ENCODE measurements around the gene EFNA3.
A peak's percentile ranks its signal among the peaks of the same experiment; 100 is the strongest.

The EFNA3 gene

DNA sequence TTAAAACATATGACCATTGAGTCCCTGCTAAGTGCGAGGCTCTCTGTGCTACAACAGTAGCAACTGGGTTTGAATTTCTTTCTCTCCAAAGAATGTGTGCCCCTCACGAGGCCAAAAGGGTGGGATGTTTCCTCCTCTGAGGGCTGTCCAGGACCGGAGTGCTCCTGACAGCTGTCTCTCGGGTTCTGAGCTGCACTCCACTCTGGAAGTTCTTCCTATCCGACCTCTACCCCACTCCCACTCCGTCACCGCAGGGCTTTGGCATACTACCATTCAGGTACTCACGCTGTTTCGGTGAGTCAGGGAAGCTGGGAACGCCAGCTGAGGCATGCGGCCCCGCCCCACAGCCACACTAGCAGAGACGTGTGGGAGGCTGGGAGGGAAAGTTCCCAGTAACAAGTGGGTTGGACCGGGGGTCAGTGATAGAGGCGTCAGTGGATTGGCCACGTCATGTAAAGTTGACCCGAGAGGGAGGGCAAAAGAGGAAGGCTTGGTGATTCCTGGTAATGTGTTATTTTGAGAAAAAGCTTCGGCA, 56.3 kb downstream of the EFNA3 start (continued):
- TF ChIP-seq ZNF529 (tag by site-specific recombination; IDR thresholded peaks at IDR 0.05; ENCODE audit: insufficient replicate concordance) (no peak), ZNF548 (tag by site-specific recombination; IDR thresholded peaks at IDR 0.05) (no peak), KLF16 (tag by site-specific recombination; IDR thresholded peaks at IDR 0.05) (no peak), GFI1B (tag by site-specific recombination; IDR thresholded peaks at IDR 0.05) (no peak), ZSCAN30 (tag by site-specific recombination; IDR thresholded peaks at IDR 0.05) (no peak), YY2 (tag by site-specific recombination; IDR thresholded peaks at IDR 0.05) (no peak), ZNF433 (tag by site-specific recombination; IDR thresholded peaks at IDR 0.05; ENCODE audit: low read depth) (no peak), ZNF677 (tag by site-specific recombination; IDR thresholded peaks at IDR 0.05) (no peak), SALL2 (tag by site-specific recombination; IDR thresholded peaks at IDR 0.05; ENCODE audit: borderline replicate concordance) (no peak), ZBTB20 (tag by site-specific recombination; IDR thresholded peaks at IDR 0.05) (no peak), SCRT2 (tag by site-specific recombination; IDR thresholded peaks at IDR 0.05) (peak; percentile 99), ZNF768 (tag by site-specific recombination; IDR thresholded peaks at IDR 0.05) (no peak), ZNF423 (tag by site-specific recombination; IDR thresholded peaks at IDR 0.05) (no peak), ZNF221 (tag by site-specific recombination; IDR thresholded peaks at IDR 0.05; ENCODE audit: borderline replicate concordance) (no peak), ZBTB17 (tag by site-specific recombination; IDR thresholded peaks at IDR 0.05) (peak; percentile 44), TRIM28 (IDR thresholded peaks at IDR 0.05; ENCODE audit: borderline replicate concordance, low read length) (no peak), KLF8 (tag by site-specific recombination; IDR thresholded peaks at IDR 0.05) (peak; percentile 56), ZNF19 (tag by site-specific recombination; IDR thresholded peaks at IDR 0.05; ENCODE audit: low read depth) (no peak), ZNF585B (tag by site-specific recombination; IDR thresholded peaks at IDR 0.05) (no peak), ZNF324 (tag by site-specific recombination; IDR thresholded peaks at IDR 0.05) (no peak), HOXC10 (CRISPR knock-in tag; IDR thresholded peaks at IDR 0.05) (no peak), KLF1 (tag by site-specific recombination; IDR thresholded peaks at IDR 0.05) (peak; percentile 76), ZNF558 (tag by site-specific recombination; IDR thresholded peaks at IDR 0.05) (no peak), ZNF174 (tag by site-specific recombination; IDR thresholded peaks at IDR 0.05) (no peak), ZNF112 (tag by site-specific recombination; IDR thresholded peaks at IDR 0.05) (no peak), ZNF2 (tag by site-specific recombination; IDR thresholded peaks at IDR 0.05) (no peak), ZNF391 (tag by site-specific recombination; IDR thresholded peaks at IDR 0.05; ENCODE audit: borderline replicate concordance, low read depth) (no peak), ZNF621 (tag by site-specific recombination; IDR thresholded peaks at IDR 0.05) (no peak), ZBTB7A (tag by site-specific recombination; IDR thresholded peaks at IDR 0.05; ENCODE audit: low read depth) (no peak), ZNF776 (tag by site-specific recombination; IDR thresholded peaks at IDR 0.05; ENCODE audit: borderline replicate concordance) (no peak), ZNF48 (tag by site-specific recombination; IDR thresholded peaks at IDR 0.05) (no peak)
- TF ChIP-seq, protein P1, sequence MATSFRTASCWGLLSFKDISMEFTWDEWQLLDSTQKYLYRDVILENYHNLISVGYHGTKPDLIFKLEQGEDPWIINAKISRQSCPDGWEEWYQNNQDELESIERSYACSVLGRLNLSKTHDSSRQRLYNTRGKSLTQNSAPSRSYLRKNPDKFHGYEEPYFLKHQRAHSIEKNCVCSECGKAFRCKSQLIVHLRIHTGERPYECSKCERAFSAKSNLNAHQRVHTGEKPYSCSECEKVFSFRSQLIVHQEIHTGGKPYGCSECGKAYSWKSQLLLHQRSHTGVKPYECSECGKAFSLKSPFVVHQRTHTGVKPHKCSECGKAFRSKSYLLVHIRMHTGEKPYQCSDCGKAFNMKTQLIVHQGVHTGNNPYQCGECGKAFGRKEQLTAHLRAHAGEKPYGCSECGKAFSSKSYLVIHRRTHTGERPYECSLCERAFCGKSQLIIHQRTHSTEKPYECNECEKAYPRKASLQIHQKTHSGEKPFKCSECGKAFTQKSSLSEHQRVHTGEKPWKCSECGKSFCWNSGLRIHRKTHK (tag by site-specific recombination; IDR thresholded peaks at IDR 0.05): no peak
- TF ChIP-seq, protein P2, sequence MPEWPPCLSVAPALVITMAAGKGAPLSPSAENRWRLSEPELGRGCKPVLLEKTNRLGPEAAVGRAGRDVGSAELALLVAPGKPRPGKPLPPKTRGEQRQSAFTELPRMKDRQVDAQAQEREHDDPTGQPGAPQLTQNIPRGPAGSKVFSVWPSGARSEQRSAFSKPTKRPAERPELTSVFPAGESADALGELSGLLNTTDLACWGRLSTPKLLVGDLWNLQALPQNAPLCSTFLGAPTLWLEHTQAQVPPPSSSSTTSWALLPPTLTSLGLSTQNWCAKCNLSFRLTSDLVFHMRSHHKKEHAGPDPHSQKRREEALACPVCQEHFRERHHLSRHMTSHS (tag by site-specific recombination; IDR thresholded peaks at IDR 0.05): no peak
- TF ChIP-seq, protein P3, sequence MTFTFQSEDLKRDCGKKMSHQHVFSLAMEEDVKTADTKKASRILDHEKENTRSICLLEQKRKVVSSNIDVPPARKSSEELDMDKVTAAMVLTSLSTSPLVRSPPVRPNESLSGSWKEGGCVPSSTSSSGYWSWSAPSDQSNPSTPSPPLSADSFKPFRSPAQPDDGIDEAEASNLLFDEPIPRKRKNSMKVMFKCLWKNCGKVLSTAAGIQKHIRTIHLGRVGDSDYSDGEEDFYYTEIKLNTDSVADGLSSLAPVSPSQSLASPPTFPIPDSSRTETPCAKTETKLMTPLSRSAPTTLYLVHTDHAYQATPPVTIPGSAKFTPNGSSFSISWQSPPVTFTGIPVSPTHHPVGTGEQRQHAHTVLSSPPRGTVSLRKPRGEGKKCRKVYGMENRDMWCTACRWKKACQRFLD (tag by site-specific recombination; IDR thresholded peaks at IDR 0.05): no peak
- TF ChIP-seq, protein P4, sequence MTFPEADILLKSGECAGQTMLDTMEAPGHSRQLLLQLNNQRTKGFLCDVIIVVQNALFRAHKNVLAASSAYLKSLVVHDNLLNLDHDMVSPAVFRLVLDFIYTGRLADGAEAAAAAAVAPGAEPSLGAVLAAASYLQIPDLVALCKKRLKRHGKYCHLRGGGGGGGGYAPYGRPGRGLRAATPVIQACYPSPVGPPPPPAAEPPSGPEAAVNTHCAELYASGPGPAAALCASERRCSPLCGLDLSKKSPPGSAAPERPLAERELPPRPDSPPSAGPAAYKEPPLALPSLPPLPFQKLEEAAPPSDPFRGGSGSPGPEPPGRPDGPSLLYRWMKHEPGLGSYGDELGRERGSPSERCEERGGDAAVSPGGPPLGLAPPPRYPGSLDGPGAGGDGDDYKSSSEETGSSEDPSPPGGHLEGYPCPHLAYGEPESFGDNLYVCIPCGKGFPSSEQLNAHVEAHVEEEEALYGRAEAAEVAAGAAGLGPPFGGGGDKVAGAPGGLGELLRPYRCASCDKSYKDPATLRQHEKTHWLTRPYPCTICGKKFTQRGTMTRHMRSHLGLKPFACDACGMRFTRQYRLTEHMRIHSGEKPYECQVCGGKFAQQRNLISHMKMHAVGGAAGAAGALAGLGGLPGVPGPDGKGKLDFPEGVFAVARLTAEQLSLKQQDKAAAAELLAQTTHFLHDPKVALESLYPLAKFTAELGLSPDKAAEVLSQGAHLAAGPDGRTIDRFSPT (tag by site-specific recombination; IDR thresholded peaks at IDR 0.05): peak; percentile 58; the same call in 1 of the 2 replicates
- TF ChIP-seq, protein P5, sequence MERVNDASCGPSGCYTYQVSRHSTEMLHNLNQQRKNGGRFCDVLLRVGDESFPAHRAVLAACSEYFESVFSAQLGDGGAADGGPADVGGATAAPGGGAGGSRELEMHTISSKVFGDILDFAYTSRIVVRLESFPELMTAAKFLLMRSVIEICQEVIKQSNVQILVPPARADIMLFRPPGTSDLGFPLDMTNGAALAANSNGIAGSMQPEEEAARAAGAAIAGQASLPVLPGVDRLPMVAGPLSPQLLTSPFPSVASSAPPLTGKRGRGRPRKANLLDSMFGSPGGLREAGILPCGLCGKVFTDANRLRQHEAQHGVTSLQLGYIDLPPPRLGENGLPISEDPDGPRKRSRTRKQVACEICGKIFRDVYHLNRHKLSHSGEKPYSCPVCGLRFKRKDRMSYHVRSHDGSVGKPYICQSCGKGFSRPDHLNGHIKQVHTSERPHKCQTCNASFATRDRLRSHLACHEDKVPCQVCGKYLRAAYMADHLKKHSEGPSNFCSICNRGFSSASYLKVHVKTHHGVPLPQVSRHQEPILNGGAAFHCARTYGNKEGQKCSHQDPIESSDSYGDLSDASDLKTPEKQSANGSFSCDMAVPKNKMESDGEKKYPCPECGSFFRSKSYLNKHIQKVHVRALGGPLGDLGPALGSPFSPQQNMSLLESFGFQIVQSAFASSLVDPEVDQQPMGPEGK (tag by site-specific recombination; IDR thresholded peaks at IDR 0.05): peak; percentile 65; the same call in 1 of the 2 replicates

Data from HEK293 (cell line).